ENCODE measurements around the gene ARSG. TPM values are rescaled to one million over a fixed set of nuclear protein-coding genes. Genes with fewer than 3 reads are reported as not detected.
"Not testable (repeated sequence)": the region's sequence is repeated elsewhere in the genome, so short reads cannot be mapped to it uniquely, and the experiment has no call there.

The ARSG gene
- total RNA-seq, 1 donor from 2014 or later = 8.7 TPM

DNA sequence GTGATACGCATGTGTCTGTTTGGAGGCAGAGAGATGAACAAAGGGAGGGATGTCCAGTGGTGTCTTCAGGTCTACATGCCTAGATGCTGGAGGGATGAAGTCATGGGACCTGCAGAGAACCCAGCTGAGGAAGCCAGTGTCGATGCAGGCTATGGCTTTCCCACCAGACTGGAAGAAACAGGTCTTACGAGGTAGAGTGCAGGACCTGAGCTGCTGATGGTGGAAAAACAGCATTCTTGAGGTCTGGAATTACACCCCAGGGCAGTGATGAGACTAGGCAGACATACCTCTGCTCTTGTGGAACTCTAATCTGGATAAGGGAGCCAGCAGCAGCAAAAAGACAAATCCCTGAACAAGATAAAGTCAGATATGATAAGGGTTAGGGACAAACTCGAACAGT is 37.4 kb downstream of the ARSG start:
- TF ChIP-seq, protein P1, sequence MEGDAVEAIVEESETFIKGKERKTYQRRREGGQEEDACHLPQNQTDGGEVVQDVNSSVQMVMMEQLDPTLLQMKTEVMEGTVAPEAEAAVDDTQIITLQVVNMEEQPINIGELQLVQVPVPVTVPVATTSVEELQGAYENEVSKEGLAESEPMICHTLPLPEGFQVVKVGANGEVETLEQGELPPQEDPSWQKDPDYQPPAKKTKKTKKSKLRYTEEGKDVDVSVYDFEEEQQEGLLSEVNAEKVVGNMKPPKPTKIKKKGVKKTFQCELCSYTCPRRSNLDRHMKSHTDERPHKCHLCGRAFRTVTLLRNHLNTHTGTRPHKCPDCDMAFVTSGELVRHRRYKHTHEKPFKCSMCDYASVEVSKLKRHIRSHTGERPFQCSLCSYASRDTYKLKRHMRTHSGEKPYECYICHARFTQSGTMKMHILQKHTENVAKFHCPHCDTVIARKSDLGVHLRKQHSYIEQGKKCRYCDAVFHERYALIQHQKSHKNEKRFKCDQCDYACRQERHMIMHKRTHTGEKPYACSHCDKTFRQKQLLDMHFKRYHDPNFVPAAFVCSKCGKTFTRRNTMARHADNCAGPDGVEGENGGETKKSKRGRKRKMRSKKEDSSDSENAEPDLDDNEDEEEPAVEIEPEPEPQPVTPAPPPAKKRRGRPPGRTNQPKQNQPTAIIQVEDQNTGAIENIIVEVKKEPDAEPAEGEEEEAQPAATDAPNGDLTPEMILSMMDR (IDR thresholded peaks at IDR 0.05) = no peak
- Mint-ChIP-seq H3K4me1 (ENCODE audit: unreplicated experiment) (peaks cover 2% of the 10 kb centered on the region), H3K27ac (ENCODE audit: unreplicated experiment) (no peak overlapping the region), H3K9me3 (ENCODE audit: unreplicated experiment) (peaks cover 8% of the 10 kb centered on the region), H3K27me3 (ENCODE audit: unreplicated experiment) (peaks cover 3% of the 10 kb centered on the region), H3K4me3 (ENCODE audit: unreplicated experiment) (no peak overlapping the region), H3K36me3 (ENCODE audit: unreplicated experiment) (peaks cover 2% of the 10 kb centered on the region)
- DNase-seq (ENCODE audit: extremely low spot score, unreplicated experiment) = no peak

DNA sequence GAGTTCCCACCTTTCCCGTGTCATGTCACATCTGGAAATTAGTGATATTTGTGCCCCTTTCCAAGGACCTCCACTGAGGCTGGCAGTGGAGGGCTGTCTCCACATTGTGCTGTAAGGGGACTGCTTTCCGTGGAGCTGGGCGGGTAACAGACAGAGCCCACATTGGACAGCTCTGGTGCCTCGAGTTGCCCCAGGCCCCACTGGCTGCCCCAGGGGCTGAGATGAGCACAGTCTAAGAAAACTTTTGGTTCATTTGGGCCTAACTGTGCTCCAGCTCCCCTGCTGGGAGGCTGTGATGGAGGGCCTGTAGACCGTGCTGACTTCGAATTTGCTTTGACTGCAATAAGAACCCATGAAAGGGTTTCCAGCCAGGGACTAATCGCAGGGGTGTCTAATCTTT is 38.0 kb downstream of the ARSG start:
- Mint-ChIP-seq H3K27me3 (ENCODE audit: unreplicated experiment) (peaks cover 3% of the 10 kb centered on the region), H3K27ac (ENCODE audit: unreplicated experiment) (no peak overlapping the region), H3K9me3 (ENCODE audit: unreplicated experiment) (peaks cover 8% of the 10 kb centered on the region), H3K4me1 (ENCODE audit: unreplicated experiment) (peaks cover 2% of the 10 kb centered on the region), H3K4me3 (ENCODE audit: unreplicated experiment) (no peak overlapping the region), H3K36me3 (ENCODE audit: unreplicated experiment) (peaks cover 2% of the 10 kb centered on the region)
- DNase-seq (ENCODE audit: extremely low spot score, unreplicated experiment) = no peak
- TF ChIP-seq, protein P1 (IDR thresholded peaks at IDR 0.05) = no peak

DNA sequence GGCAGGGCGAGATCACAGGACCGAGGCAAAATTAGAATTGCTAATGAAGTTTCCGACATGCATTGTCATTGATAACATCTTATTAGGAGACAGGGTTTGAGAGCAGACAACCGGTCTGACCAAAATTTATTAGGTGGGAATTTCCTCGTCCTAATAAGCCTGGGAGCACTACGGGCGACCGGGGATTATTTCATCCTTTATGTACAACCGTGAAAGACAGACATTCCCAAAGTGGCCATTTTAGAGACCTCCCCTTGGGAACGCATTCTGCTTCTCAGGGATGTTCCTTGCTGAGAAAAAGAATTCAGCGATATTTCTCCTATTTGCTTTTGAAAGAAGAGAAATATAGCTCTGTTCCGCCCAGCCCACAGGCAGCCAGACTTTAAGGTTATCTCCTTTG is 40.6 kb downstream of the ARSG start:
- H3K4me3 Mint-ChIP-seq (ENCODE audit: unreplicated experiment); H3K9me3 Mint-ChIP-seq (ENCODE audit: unreplicated experiment); H3K36me3 Mint-ChIP-seq (ENCODE audit: unreplicated experiment); H3K4me1 Mint-ChIP-seq (ENCODE audit: unreplicated experiment); H3K27ac Mint-ChIP-seq (ENCODE audit: unreplicated experiment); H3K27me3 Mint-ChIP-seq (ENCODE audit: unreplicated experiment); DNase-seq (ENCODE audit: extremely low spot score, unreplicated experiment): not testable (repeated sequence)

- Mint-ChIP-seq H3K4me3 (ENCODE audit: unreplicated experiment) (no peak overlapping the region), H3K4me1 (ENCODE audit: unreplicated experiment) (no peaks in the 10 kb centered on the region), H3K9me3 (ENCODE audit: unreplicated experiment) (peaks cover 8% of the 10 kb centered on the region), H3K27ac (ENCODE audit: unreplicated experiment) (no peak overlapping the region), H3K27me3 (ENCODE audit: unreplicated experiment) (peaks cover 3% of the 10 kb centered on the region), H3K36me3 (ENCODE audit: unreplicated experiment) (peaks cover 2% of the 10 kb centered on the region)
- TF ChIP-seq, protein P1 (IDR thresholded peaks at IDR 0.05) = no peak
- no peak for DNase-seq (ENCODE audit: extremely low spot score, unreplicated experiment)
Observed at GRCh38 chr17:68334393-68334792, 43.1 kb downstream of the ARSG start.

GRCh38 chr17:68341482-68341881 is 50.2 kb downstream of the ARSG start:
- H3K9me3 Mint-ChIP-seq (ENCODE audit: unreplicated experiment) = no peaks in the 10 kb centered on the region
- H3K4me1 Mint-ChIP-seq (ENCODE audit: unreplicated experiment) = peaks cover 10% of the 10 kb centered on the region
- H3K27ac Mint-ChIP-seq (ENCODE audit: unreplicated experiment) = no peak overlapping the region
- H3K4me3 Mint-ChIP-seq (ENCODE audit: unreplicated experiment) = no peak overlapping the region
- TF ChIP-seq, protein P1 (IDR thresholded peaks at IDR 0.05) = no peak
- no peaks in the 10 kb centered on the region for H3K36me3 Mint-ChIP-seq (ENCODE audit: unreplicated experiment)
- H3K27me3 Mint-ChIP-seq (ENCODE audit: unreplicated experiment) = no peaks in the 10 kb centered on the region
- no peak for DNase-seq (ENCODE audit: extremely low spot score, unreplicated experiment)

DNA sequence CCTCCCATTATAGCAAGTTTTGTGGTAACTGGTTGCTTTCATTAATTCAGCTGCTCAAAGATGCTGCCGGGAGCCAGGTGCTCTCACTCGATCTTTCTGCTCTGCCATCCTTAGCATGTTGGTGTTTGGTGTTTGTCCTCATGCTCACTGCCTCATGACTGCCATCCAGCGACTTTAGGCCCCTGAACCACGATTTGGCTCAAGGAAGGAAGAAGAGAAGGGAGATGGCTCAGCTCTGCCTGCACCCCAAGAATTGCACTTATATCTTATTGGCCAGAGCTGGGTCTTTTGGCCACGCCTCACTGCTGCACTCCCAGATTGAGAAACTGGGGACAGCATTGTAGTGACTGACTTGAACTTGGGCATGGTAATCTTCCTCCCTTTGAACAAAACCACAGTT is 52.7 kb downstream of the ARSG start:
- Mint-ChIP-seq H3K4me1 (ENCODE audit: unreplicated experiment) (peaks cover 10% of the 10 kb centered on the region), H3K27me3 (ENCODE audit: unreplicated experiment) (no peaks in the 10 kb centered on the region), H3K9me3 (ENCODE audit: unreplicated experiment) (no peaks in the 10 kb centered on the region), H3K36me3 (ENCODE audit: unreplicated experiment) (no peaks in the 10 kb centered on the region), H3K27ac (ENCODE audit: unreplicated experiment) (no peak overlapping the region), H3K4me3 (ENCODE audit: unreplicated experiment) (no peak overlapping the region)
- TF ChIP-seq, protein P1 (IDR thresholded peaks at IDR 0.05) = no peak
- no peak for DNase-seq (ENCODE audit: extremely low spot score, unreplicated experiment)
